GM12801 (cell line): ENCODE results near the gene CCDC82.

Source experiments
- TF ChIP-seq, protein P1 (sequence below): IDR thresholded peaks from one replicate; pipeline ENCODE4 v1.5.1; 2011; ENCODE audit warnings: control low read depth; ENCODE audit not compliant: insufficient read length; ENCODE audit errors: extremely low read depth

CCDC82 gene

DNA sequence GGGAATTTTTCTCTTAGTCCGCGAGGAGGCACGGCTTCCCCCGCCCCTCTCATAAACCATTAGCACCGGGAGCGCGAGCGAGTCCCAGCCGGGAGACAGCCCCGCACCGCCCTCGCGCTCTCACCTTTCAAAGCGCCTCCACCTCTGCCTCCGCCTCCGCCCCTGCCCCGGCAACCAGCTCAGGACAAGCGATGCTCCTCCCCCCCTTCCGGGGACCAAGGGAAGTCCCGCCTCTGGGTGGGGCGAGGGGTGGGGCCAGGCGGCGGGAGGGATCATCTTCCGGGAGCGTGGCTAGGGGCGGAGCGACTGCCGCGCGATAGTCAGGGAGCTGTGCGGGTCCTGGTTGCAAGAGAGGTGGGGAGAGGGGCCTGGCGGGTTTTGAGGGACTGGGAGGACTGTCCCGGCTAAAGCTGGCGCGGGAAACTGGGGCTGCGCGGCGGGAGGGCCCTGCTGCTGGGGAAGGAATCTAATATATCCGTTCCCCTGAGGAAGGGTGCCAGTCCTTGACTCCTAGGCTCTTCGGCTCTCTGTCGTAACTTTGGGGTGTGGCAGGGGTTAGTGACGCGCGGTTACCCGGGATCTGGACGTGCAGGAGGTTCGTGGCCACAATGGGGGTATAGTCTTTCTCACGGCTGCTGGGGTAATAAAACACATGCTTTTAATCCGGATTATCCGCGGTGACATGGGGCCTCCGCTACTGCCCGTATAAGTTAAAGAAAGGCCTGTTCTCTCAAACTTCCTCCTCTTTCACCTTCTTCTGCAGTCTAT is at the start of gene CCDC82, which contains the start of gene JRKL:
TSS of gene CCDC82 (minus strand) at position 193 of the 768 bp plus-strand sequence. CDS start 5,165 bp downstream, outside the sequence.
TSS of gene JRKL (plus strand) at position 294 of the 768 bp plus-strand sequence. CDS start 637 bp downstream, outside the sequence.
- TF ChIP-seq, protein P1, sequence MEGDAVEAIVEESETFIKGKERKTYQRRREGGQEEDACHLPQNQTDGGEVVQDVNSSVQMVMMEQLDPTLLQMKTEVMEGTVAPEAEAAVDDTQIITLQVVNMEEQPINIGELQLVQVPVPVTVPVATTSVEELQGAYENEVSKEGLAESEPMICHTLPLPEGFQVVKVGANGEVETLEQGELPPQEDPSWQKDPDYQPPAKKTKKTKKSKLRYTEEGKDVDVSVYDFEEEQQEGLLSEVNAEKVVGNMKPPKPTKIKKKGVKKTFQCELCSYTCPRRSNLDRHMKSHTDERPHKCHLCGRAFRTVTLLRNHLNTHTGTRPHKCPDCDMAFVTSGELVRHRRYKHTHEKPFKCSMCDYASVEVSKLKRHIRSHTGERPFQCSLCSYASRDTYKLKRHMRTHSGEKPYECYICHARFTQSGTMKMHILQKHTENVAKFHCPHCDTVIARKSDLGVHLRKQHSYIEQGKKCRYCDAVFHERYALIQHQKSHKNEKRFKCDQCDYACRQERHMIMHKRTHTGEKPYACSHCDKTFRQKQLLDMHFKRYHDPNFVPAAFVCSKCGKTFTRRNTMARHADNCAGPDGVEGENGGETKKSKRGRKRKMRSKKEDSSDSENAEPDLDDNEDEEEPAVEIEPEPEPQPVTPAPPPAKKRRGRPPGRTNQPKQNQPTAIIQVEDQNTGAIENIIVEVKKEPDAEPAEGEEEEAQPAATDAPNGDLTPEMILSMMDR: no peak

DNA sequence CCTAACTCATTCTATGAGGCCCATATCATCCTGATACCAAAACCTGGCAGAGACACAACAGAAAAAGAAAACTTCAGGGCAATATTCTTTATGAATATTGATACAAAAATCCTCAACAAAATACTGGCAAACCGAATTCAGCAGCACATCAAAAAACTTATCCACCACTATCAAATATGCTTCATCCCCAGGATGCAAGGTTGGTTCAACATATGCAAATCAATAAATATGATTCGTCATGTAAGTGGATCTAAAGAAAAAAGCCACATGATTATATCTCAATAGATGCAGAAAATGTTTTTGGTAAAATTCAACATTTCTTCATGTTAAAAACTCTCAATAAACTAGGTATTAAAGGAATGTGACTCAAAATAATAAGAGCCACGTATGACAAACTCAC is 41.0 kb upstream of the CCDC82 start:
- TF ChIP-seq, protein P1: no peak

DNA sequence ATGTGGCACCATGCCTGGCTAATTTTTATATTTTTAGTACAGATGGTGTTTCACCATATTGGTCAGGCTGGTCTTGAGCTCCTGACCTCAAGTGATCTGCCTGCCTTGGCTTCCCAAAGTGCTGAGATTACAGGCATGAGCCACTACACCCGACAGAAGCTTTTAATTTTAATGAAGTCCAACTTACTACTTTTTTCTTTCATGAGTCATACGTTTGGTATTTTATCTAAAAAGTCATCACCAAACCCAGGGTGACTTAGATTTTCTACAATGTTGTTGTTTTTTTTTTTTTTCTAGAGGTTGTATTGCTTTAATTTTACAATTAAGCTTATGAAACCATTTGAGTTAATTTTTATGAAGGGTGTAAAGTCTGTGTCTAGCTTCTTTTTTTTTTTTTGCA is 35.0 kb upstream of the CCDC82 start:
- TF ChIP-seq, protein P1: no peak

GRCh38 chr11:96413408-96413807 is 23.7 kb upstream of the CCDC82 start:
- TF ChIP-seq, protein P1: no peak

DNA sequence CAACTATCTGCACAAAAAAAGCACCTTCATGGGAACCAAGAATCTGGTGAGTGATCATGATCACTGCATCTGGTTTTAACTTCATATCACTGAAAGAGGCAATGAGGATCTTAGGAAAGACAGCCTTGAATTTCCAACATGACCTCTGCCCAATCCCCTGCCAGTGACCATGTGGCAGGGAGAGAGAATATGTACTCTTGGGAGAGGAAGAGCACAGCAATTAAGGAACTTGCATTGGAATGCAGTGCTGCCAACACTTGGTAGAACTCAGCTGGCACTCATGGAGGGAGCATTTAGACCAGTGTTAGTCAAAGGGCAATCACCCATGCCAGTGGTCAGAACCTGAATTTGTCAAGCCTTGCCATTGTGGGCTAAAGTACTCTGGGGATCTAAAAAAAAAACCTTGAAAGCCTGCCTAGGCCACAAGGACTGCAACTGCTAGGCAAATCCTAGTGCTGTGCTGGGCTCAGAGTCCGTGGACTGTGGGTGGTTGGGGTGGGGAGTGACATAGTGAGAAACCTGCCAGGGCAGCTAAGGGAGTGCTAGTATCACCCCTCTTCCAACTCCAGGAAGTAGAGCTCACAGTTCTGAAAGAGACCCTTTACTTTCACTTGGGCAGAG is 23.2 kb upstream of the CCDC82 start:
- TF ChIP-seq, protein P1: no peak

DNA sequence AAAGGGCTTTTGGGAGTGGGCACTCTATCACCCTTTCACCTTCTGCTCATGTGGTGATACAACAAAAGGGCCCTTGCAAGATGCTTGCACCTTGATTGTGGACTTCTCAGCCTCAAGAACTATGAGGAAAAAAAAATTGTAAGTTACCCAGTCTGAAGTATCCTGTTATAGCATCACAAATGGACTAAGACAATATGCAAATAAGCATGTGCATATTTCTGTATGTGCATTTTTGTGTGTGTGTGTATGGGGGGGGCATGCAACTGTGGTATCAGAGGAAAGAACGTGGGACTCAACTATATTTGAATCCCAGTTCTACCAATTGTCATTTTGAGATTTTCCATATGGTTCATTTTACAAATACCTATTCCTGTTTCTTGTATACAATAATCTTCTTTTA is 11.0 kb upstream of the CCDC82 start:
- TF ChIP-seq, protein P1: no peak

DNA sequence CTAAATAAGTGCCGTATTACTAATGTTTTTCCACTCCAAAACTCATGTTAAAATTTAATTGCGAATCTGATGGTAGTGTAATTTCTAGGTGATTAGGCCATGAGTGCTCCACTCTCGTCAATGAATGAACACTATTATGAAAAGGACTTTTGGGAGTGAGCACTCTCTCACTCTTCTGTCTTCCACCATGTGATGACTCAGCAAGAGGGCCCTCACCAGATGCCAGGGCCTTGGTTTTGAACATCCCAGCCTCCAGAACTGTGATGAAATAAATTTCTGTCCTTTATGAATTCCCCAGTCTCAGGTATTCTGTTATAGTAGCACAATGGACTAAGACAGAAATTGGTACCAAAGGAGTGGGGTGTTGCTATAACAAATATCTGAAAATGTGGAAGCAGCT is 8.2 kb upstream of the CCDC82 start:
- TF ChIP-seq, protein P1: no peak
